Dendritic cell treated with granulocyte-macrophage colony-stimulating factor and Interleukin-4, amounts not matched to agents 40 ng/mL and 50 ng/mL, for 4 days (primary cell): ENCODE results near the gene SYNGAP1.
A peak's percentile ranks its signal among the peaks of the same experiment; 100 is the strongest.

ENCODE experiments used
- H3K27ac Mint-ChIP-seq: one replicate; pipeline ENCODE4 v1.8.0; 2022; ENCODE audit warnings: mild to moderate bottlenecking, mixed read lengths
- H3K27me3 Mint-ChIP-seq: one replicate; pipeline ENCODE4 v1.8.0; 2022; ENCODE audit warnings: mild to moderate bottlenecking, mixed read lengths
- H3K36me3 Mint-ChIP-seq: one replicate; pipeline ENCODE4 v1.8.0; 2022; ENCODE audit warnings: low read depth, mixed read lengths
- H3K4me1 Mint-ChIP-seq: one replicate; pipeline ENCODE4 v1.8.0; 2022; ENCODE audit warnings: low read depth, mixed read lengths
- H3K4me3 Mint-ChIP-seq: one replicate; pipeline ENCODE4 v1.8.0; 2022; ENCODE audit warnings: mild to moderate bottlenecking, moderate library complexity, mixed read lengths
- H3K9me3 Mint-ChIP-seq: one replicate; pipeline ENCODE4 v1.8.0; 2022; ENCODE audit warnings: mixed read lengths
- intact Hi-C: fragments of 100-400 bp; cut with micrococcal nuclease; formaldehyde crosslinking; loops from one replicate; pipeline ENCODE4 v1.15.0; 2022

Gene SYNGAP1

GRCh38 chr6:33420491-33421343, 852 bp downstream of the SYNGAP1 start:
- peaks cover 25% of the 10 kb centered on the region for H3K36me3 Mint-ChIP-seq
- no peak overlapping the region for H3K4me3 Mint-ChIP-seq
- H3K27ac Mint-ChIP-seq, result no peak overlapping the region
- intact Hi-C loops, result no loop called here
- H3K4me1 Mint-ChIP-seq, result peaks cover 60% of the 10 kb centered on the region
- H3K27me3 Mint-ChIP-seq, result peaks cover 25% of the 10 kb centered on the region
- H3K9me3 Mint-ChIP-seq, result no peaks in the 10 kb centered on the region

GRCh38 chr6:33421344-33421643, 1.4 kb downstream of the SYNGAP1 start:
- Mint-ChIP-seq H3K36me3 (peaks cover 19% of the 10 kb centered on the region), H3K4me1 (peaks cover 59% of the 10 kb centered on the region), H3K27ac (no peak overlapping the region), H3K9me3 (no peaks in the 10 kb centered on the region), H3K27me3 (peaks cover 25% of the 10 kb centered on the region), H3K4me3 (no peak overlapping the region)
- intact Hi-C loops, result no loop called here

GRCh38 chr6:33423777-33424176, 3.9 kb downstream of the SYNGAP1 start:
- peaks cover 59% of the 10 kb centered on the region for H3K4me1 Mint-ChIP-seq
- H3K27me3 Mint-ChIP-seq, result peaks cover 39% of the 10 kb centered on the region
- no peak overlapping the region for H3K4me3 Mint-ChIP-seq
- H3K27ac Mint-ChIP-seq, result peak overlapping the region; percentile 87
- intact Hi-C loops, result no loop called here
- no peaks in the 10 kb centered on the region for H3K9me3 Mint-ChIP-seq
- peaks cover 8% of the 10 kb centered on the region for H3K36me3 Mint-ChIP-seq

GRCh38 chr6:33424855-33425667, 5.2 kb downstream of the SYNGAP1 start:
- H3K4me1 Mint-ChIP-seq, result peaks cover 58% of the 10 kb centered on the region
- H3K9me3 Mint-ChIP-seq, result no peaks in the 10 kb centered on the region
- intact Hi-C loops, result loop anchor here (1.0 kb wide), 1 partner anchor 8 kb away; no protein-coding TSS in a partner anchor
- H3K4me3 Mint-ChIP-seq, result peak overlapping the region; percentile 82
- H3K27me3 Mint-ChIP-seq, result peaks cover 39% of the 10 kb centered on the region
- peaks cover 8% of the 10 kb centered on the region for H3K36me3 Mint-ChIP-seq
- peak overlapping the region; percentile 87 for H3K27ac Mint-ChIP-seq

- peaks cover 35% of the 10 kb centered on the region for H3K27me3 Mint-ChIP-seq
- intact Hi-C loops, result loop anchor here (1.0 kb wide), 2 partner anchors 9 to 35 kb away; partner anchors contain the start of gene KIFC1
- peak overlapping the region; percentile 87 for H3K27ac Mint-ChIP-seq
- H3K36me3 Mint-ChIP-seq, result peaks cover 8% of the 10 kb centered on the region
- H3K4me3 Mint-ChIP-seq, result peak overlapping the region; percentile 82
- H3K4me1 Mint-ChIP-seq, result peaks cover 59% of the 10 kb centered on the region
- no peaks in the 10 kb centered on the region for H3K9me3 Mint-ChIP-seq
These were observed 6.1 kb downstream of the SYNGAP1 start for GRCh38 chr6:33425668-33426577.

GRCh38 chr6:33426590-33427511, 7.0 kb downstream of the SYNGAP1 start:
- intact Hi-C loops, result loop anchor here (1.0 kb wide), 1 partner anchor 36 kb away; the partner anchor contains the start of gene KIFC1
- peaks cover 8% of the 10 kb centered on the region for H3K36me3 Mint-ChIP-seq
- peak overlapping the region; percentile 82 for H3K4me3 Mint-ChIP-seq
- H3K9me3 Mint-ChIP-seq, result no peaks in the 10 kb centered on the region
- H3K4me1 Mint-ChIP-seq, result peaks cover 69% of the 10 kb centered on the region
- H3K27me3 Mint-ChIP-seq, result peaks cover 36% of the 10 kb centered on the region
- peak overlapping the region; percentile 87 for H3K27ac Mint-ChIP-seq

- intact Hi-C loops, result no loop called here
- H3K36me3 Mint-ChIP-seq, result peaks cover 8% of the 10 kb centered on the region
- H3K27me3 Mint-ChIP-seq, result peaks cover 44% of the 10 kb centered on the region
- peak overlapping the region; percentile 71 for H3K4me3 Mint-ChIP-seq
- no peaks in the 10 kb centered on the region for H3K9me3 Mint-ChIP-seq
- H3K27ac Mint-ChIP-seq, result peak overlapping the region; percentile 55
- peaks cover 77% of the 10 kb centered on the region for H3K4me1 Mint-ChIP-seq
These were observed 7.8 kb downstream of the SYNGAP1 start for GRCh38 chr6:33427585-33428223.

GRCh38 chr6:33428224-33428965, 8.5 kb downstream of the SYNGAP1 start:
- no peaks in the 10 kb centered on the region for H3K9me3 Mint-ChIP-seq
- H3K36me3 Mint-ChIP-seq, result peaks cover 8% of the 10 kb centered on the region
- H3K4me3 Mint-ChIP-seq, result peak overlapping the region; percentile 69
- intact Hi-C loops, result no loop called here
- H3K27ac Mint-ChIP-seq, result no peak overlapping the region
- peaks cover 82% of the 10 kb centered on the region for H3K4me1 Mint-ChIP-seq
- peaks cover 45% of the 10 kb centered on the region for H3K27me3 Mint-ChIP-seq

- H3K4me1 Mint-ChIP-seq, result peaks cover 82% of the 10 kb centered on the region
- intact Hi-C loops, result no loop called here
- H3K27ac Mint-ChIP-seq, result peak overlapping the region; percentile 12
- peaks cover 8% of the 10 kb centered on the region for H3K36me3 Mint-ChIP-seq
- peaks cover 43% of the 10 kb centered on the region for H3K27me3 Mint-ChIP-seq
- no peaks in the 10 kb centered on the region for H3K9me3 Mint-ChIP-seq
- H3K4me3 Mint-ChIP-seq, result no peak overlapping the region
These were observed 9.3 kb downstream of the SYNGAP1 start for GRCh38 chr6:33428966-33429749.

GRCh38 chr6:33429750-33430052, 9.8 kb downstream of the SYNGAP1 start:
- H3K4me3 Mint-ChIP-seq, result no peak overlapping the region
- H3K4me1 Mint-ChIP-seq, result peaks cover 77% of the 10 kb centered on the region
- intact Hi-C loops, result no loop called here
- H3K36me3 Mint-ChIP-seq, result peaks cover 8% of the 10 kb centered on the region
- no peaks in the 10 kb centered on the region for H3K9me3 Mint-ChIP-seq
- no peak overlapping the region for H3K27ac Mint-ChIP-seq
- peaks cover 43% of the 10 kb centered on the region for H3K27me3 Mint-ChIP-seq

GRCh38 chr6:33430334-33430733, 10.5 kb downstream of the SYNGAP1 start:
- Mint-ChIP-seq H3K36me3 (peaks cover 7% of the 10 kb centered on the region), H3K4me1 (peaks cover 71% of the 10 kb centered on the region), H3K4me3 (no peak overlapping the region), H3K9me3 (no peaks in the 10 kb centered on the region), H3K27ac (no peak overlapping the region), H3K27me3 (peaks cover 43% of the 10 kb centered on the region)
- intact Hi-C loops, result no loop called here
